Thymus (tissue), 11 donors: ENCODE measurements around the gene CCDC12. TPM values are rescaled to one million over a fixed set of nuclear protein-coding genes. Genes with fewer than 3 reads are reported as not detected.

Experiments used
- DNase-seq, 9 donors: peaks; one replicate each; pipeline ENCODE4 v3.0.0-alpha.2; 2013; ENCODE audit warnings: low spot score in 9 of 9, low read depth in 6 of 9, missing footprints in 1 of 9
- H3K27ac ChIP-seq, 2 donors: one replicate each; pipeline ENCODE4 v1.5.1; 2013; ENCODE audit warnings: control low read depth in 1 of 2, low read depth in 1 of 2, low read length in 1 of 2, mild to moderate bottlenecking in 1 of 2, moderate library complexity in 1 of 2
- H3K27me3 ChIP-seq, 2 donors: one replicate each; pipeline ENCODE4 v1.5.1; 2013; ENCODE audit warnings: low read length in 1 of 2; ENCODE audit not compliant: control insufficient read depth in 2 of 2, insufficient read depth in 1 of 2
- H3K36me3 ChIP-seq, 2 donors: one replicate each; pipeline ENCODE4 v1.5.1; 2013; ENCODE audit warnings: low read length in 1 of 2, mild to moderate bottlenecking in 1 of 2, moderate library complexity in 1 of 2; ENCODE audit not compliant: control insufficient read depth in 2 of 2, insufficient read depth in 2 of 2
- H3K4me1 ChIP-seq, 2 donors: one replicate each; pipeline ENCODE4 v1.5.1; 2013; ENCODE audit warnings: low read length in 2 of 2; ENCODE audit not compliant: control insufficient read depth in 2 of 2, insufficient read depth in 2 of 2
- H3K4me3 ChIP-seq, 2 donors: one replicate each; pipeline ENCODE4 v1.5.1; 2013; ENCODE audit warnings: low read length in 2 of 2, control low read depth in 1 of 2, mild to moderate bottlenecking in 1 of 2
- H3K9me3 ChIP-seq, 2 donors: one replicate each; pipeline ENCODE4 v1.5.1; 2013; ENCODE audit warnings: low read length in 1 of 2, mild to moderate bottlenecking in 1 of 2; ENCODE audit not compliant: control insufficient read depth in 2 of 2, insufficient read depth in 1 of 2
- WGBS: extraction: QIAGEN DNeasy Blood & Tissue Kit; methylation state at CpG from one replicate; pipeline ENCODE4 v1.1.7; 2013; 5-methylcytosine and 5-hydroxymethylcytosine counted together
- polyA plus RNA-seq: library from polyadenylated mRNA; stranded (reverse); fragments of 200-250 nt; gene quantifications from one replicate; pipeline ENCODE4 v1.2.3, GENCODE V29; 2013
- total RNA-seq: library from RNA; stranded (reverse); fragments of 120-200 nt; gene quantifications from one replicate; pipeline ENCODE4 v1.2.4, GENCODE V29; 2013
- donor health status: healthy.

CCDC12 gene
- total and polyA plus RNA-seq, 2 donors: 47.4 to 83.9 TPM

GRCh38 chr3:47004369-47005211 lies 28.0 kb upstream of the CCDC12 start:
- Histone ChIP-seq H3K27me3 (no peaks in the 10 kb centered on the region), H3K27ac (no peak overlapping the region), H3K4me1 (peaks cover 0 to 19% of the 10 kb centered on the region in 2 donors), H3K36me3 (peaks cover 76 to 82% of the 10 kb centered on the region in 2 donors), H3K4me3 (no peak overlapping the region), H3K9me3 (no peaks in the 10 kb centered on the region)
- DNase-seq: no peak
- 97% methylated on average over 17 of the region's 17 CpGs for WGBS

- no peak for DNase-seq
- H3K4me3 ChIP-seq: no peak overlapping the region
- no peaks in the 10 kb centered on the region for H3K9me3 ChIP-seq
- no peak overlapping the region for H3K27ac ChIP-seq
- peaks cover 83 to 91% of the 10 kb centered on the region in 2 donors for H3K36me3 ChIP-seq
- H3K27me3 ChIP-seq: no peaks in the 10 kb centered on the region
- 98% methylated on average over 27 of the region's 27 CpGs for WGBS
- peaks cover 0 to 13% of the 10 kb centered on the region in 2 donors for H3K4me1 ChIP-seq
Measured at GRCh38 chr3:47003461-47004368, 27.2 kb upstream of the CCDC12 start.

DNA sequence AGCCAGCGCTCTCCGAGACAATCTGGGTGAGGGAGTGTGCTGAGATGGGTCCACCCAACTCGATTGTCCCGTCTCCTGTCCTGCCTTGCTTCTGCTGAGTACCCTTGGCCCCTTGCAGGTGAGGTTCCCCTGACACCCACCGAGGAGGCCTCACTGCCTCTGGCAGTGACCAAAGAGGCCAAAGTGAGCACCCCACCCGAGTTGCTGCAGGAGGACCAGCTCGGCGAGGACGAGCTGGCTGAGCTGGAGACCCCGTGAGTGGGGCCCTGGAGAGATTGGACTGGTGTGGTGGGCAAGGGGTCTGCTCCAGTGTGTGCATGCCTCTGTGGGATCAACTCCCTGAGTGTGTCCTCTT lies 26.5 kb upstream of the CCDC12 start:
- Histone ChIP-seq H3K36me3 (peaks cover 83 to 98% of the 10 kb centered on the region in 2 donors), H3K27ac (no peak overlapping the region), H3K4me3 (no peak overlapping the region), H3K27me3 (no peaks in the 10 kb centered on the region), H3K9me3 (no peaks in the 10 kb centered on the region), H3K4me1 (peaks cover 0 to 17% of the 10 kb centered on the region in 2 donors)
- DNase-seq: no peak
- WGBS: 97% methylated on average over 10 of the region's 10 CpGs

DNA sequence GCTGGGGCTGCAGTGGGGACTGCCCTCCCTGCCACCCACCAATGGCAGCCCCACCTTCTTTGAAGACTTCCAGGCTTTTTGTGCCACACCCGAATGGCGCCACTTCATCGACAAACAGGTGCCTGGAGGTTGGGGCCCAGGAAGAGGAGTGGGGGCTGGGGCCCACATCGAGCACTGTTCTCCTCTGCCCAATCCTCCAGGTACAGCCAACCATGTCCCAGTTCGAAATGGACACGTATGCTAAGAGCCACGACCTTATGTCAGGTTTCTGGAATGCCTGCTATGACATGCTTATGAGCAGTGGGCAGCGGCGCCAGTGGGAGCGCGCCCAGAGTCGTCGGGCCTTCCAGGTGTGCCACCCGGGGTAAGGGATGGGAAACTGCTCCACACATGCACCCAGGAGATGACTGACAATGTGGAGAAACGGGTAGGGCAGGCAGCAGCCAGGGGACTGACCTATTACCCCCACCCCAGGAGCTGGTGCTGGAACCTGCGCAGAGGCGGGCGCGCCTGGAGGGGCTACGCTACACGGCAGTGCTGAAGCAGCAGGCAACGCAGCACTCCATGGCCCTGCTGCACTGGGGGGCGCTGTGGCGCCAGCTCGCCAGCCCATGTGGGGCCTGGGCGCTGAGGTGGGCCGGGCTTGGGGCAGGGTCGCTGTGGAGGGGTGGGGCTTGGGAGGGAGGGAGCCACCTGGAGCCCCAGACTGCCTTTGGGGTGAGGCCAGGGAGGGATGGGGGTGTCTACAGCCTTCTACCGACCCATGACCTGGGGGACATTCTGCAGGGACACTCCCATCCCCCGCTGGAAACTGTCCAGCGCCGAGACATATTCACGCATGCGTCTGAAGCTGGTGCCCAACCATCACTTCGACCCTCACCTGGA lies 25.9 kb upstream of the CCDC12 start:
- WGBS: 97% methylated on average over 35 of the region's 35 CpGs
- Histone ChIP-seq H3K4me1 (peaks cover 0 to 19% of the 10 kb centered on the region in 2 donors), H3K4me3 (no peak overlapping the region), H3K27ac (no peak overlapping the region), H3K36me3 (peaks cover 84 to 98% of the 10 kb centered on the region in 2 donors), H3K27me3 (no peaks in the 10 kb centered on the region), H3K9me3 (no peaks in the 10 kb centered on the region)
- DNase-seq: no peak

DNA sequence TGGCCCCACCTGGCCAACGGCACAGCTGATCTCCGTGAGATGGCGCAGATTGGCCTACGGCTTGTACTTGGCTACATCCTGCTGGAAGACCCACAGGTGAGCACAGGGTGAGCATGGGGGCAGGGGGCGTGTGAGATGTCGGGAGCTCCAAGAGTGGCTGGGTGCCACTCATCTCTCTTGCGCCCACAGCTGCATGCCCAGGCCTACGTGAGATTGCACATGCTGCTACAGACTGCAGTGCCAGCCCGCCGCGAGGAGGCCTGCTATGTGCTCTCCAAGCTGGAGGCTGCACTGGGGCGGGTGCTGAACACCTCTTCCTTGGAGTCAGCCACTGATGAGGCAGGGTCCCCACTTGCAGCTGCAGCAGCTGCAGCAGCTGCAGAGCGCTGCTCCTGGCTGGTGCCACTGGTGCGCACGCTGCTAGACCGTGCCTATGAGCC lies 25.2 kb upstream of the CCDC12 start:
- H3K36me3 ChIP-seq: peaks cover 80 to 97% of the 10 kb centered on the region in 2 donors
- DNase-seq: no peak
- no peak overlapping the region for H3K4me3 ChIP-seq
- no peaks in the 10 kb centered on the region for H3K27me3 ChIP-seq
- peaks cover 0 to 25% of the 10 kb centered on the region in 2 donors for H3K4me1 ChIP-seq
- no peak overlapping the region for H3K27ac ChIP-seq
- H3K9me3 ChIP-seq: no peaks in the 10 kb centered on the region
- 97% methylated on average over 16 of the region's 16 CpGs for WGBS

DNA sequence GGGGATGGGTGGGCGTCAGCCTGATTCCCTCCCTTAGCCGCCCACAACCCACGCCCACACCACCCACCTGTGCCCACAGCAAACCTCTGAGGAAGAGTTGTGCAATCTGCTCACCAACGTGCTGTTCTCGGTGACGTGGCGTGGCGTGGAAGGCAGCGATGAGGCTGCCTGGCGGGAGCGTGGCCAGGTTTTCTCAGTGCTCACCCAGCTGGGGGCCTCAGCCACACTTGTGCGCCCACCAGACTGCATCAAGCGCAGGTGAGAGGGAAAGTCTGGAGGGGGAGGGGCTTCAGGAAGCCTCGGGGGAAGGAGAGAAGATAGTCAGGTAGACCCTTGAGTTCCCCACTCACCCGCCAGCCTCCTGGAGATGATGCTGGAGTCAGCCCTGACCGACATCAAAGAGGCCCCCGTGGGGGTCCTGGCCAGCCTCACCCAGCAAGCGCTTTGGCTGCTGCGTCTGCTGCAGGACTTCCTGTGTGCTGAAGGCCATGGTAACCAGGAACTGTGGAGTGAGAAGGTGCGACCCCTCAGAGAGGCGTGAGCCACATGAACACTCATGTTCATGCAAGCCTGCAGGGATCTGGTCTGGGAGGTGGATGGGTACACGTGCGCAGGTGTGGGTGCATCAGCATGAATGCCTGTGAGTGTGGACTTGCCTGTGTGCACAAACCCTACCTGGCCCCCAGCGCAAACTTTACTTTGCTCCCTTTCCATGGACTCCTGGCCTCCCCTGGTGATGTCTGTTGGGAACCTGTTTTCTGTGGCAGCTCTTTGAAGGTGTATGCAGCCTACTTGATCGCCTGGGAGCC lies 24.6 kb upstream of the CCDC12 start:
- Histone ChIP-seq H3K4me1 (peaks cover 0 to 27% of the 10 kb centered on the region in 2 donors), H3K36me3 (peaks cover 75 to 93% of the 10 kb centered on the region in 2 donors), H3K9me3 (no peaks in the 10 kb centered on the region), H3K27me3 (no peaks in the 10 kb centered on the region), H3K4me3 (no peak overlapping the region), H3K27ac (no peak overlapping the region)
- no peak for DNase-seq
- 81% methylated on average over 25 of the region's 25 CpGs for WGBS

DNA sequence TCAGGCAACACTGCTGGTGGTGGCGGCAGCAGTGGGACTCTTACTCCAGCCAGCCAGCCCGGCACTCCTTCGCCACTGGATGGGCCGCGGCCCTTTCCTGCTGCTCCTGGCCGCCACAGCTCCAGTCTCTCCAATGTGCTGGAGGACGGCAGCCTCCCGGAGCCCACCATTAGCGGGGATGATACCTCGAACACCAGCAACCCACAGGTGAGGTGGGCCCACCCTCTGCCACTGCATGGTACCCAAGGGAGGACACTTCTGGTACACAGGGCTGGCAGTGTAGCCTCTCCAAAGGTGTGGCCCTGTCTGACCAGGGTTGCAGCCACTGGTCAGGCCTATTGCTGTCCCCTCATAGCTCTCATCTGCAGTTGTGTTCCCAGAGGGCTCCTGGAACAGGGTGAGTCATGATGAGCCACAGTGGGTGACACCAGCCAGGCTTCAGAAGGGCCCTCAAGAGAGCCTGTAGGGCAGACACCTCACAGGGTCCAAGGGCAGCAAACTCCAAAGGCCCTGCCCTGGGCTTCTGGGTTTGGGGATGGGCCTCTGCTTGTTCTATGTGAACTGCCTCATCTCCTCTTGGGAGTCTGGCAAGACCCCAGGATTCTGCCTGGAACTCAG lies 23.8 kb upstream of the CCDC12 start:
- no peaks in the 10 kb centered on the region for H3K9me3 ChIP-seq
- H3K36me3 ChIP-seq: peaks cover 76 to 91% of the 10 kb centered on the region in 2 donors
- H3K27ac ChIP-seq: no peak overlapping the region
- H3K27me3 ChIP-seq: no peaks in the 10 kb centered on the region
- peaks cover 0 to 27% of the 10 kb centered on the region in 2 donors for H3K4me1 ChIP-seq
- H3K4me3 ChIP-seq: no peak overlapping the region
- DNase-seq: no peak
- over 99% methylated on average over 10 of the region's 10 CpGs for whole genome bisulfite sequencing
